ENCODE data around the gene TMEM236. TPM values are rescaled to one million over a fixed set of nuclear protein-coding genes. Genes with fewer than 3 reads are reported as not detected.

TMEM236 gene
- total and polyA plus RNA-seq, 9 of the 15 experiments (the other 6 are each of a cell fraction or from before 2014, with no cell fraction given), result 0.04 to 0.13 (median 0.04) TPM; not detected in 4

GRCh38 chr10:17742918-17743317 lies 9.1 kb upstream of the TMEM236 start (continued):
- TF ChIP-seq, protein P1, sequence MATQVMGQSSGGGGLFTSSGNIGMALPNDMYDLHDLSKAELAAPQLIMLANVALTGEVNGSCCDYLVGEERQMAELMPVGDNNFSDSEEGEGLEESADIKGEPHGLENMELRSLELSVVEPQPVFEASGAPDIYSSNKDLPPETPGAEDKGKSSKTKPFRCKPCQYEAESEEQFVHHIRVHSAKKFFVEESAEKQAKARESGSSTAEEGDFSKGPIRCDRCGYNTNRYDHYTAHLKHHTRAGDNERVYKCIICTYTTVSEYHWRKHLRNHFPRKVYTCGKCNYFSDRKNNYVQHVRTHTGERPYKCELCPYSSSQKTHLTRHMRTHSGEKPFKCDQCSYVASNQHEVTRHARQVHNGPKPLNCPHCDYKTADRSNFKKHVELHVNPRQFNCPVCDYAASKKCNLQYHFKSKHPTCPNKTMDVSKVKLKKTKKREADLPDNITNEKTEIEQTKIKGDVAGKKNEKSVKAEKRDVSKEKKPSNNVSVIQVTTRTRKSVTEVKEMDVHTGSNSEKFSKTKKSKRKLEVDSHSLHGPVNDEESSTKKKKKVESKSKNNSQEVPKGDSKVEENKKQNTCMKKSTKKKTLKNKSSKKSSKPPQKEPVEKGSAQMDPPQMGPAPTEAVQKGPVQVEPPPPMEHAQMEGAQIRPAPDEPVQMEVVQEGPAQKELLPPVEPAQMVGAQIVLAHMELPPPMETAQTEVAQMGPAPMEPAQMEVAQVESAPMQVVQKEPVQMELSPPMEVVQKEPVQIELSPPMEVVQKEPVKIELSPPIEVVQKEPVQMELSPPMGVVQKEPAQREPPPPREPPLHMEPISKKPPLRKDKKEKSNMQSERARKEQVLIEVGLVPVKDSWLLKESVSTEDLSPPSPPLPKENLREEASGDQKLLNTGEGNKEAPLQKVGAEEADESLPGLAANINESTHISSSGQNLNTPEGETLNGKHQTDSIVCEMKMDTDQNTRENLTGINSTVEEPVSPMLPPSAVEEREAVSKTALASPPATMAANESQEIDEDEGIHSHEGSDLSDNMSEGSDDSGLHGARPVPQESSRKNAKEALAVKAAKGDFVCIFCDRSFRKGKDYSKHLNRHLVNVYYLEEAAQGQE (IDR thresholded peaks at IDR 0.05; ENCODE audit: borderline replicate concordance), result peak; percentile 57; the same call in 1 of the 2 replicates
- TF ChIP-seq, protein P1 (CRISPR knock-in tag; IDR thresholded peaks at IDR 0.05; ENCODE audit: low read depth), result no peak
- TF ChIP-seq NCOA6 (IDR thresholded peaks at IDR 0.05) (no peak), NCOA1 (IDR thresholded peaks at IDR 0.05; ENCODE audit: low read depth) (no peak), L3MBTL2 (IDR thresholded peaks at IDR 0.05) (0 out of 2 replicates have a peak, but pooled peaks have one; percentile 21), CBX3 (IDR thresholded peaks at IDR 0.05; ENCODE audit: borderline replicate concordance in 1 of 2, low read length in 2 of 2) (no peak), FUS (optimal IDR thresholded peaks at IDR 0.05; ENCODE audit: low read depth, low read length) (no peak), ZNF263 (CRISPR knock-in tag; IDR thresholded peaks at IDR 0.05; ENCODE audit: borderline replicate concordance) (no peak), ESRRB (CRISPR knock-in tag; IDR thresholded peaks at IDR 0.05; ENCODE audit: borderline replicate concordance) (no peak), NR1H2 (CRISPR knock-in tag; IDR thresholded peaks at IDR 0.05) (no peak), ILK (tag; IDR thresholded peaks at IDR 0.05; ENCODE audit: borderline replicate concordance, low read depth) (no peak), ILF3 (IDR thresholded peaks at IDR 0.05; ENCODE audit: borderline replicate concordance) (no peak), DEAF1 (CRISPR knock-in tag; IDR thresholded peaks at IDR 0.05) (peak; percentile 51; the same call in 1 of the 2 replicates), ELK3 (CRISPR knock-in tag; IDR thresholded peaks at IDR 0.05) (no peak), SMC3 (conservative IDR thresholded peaks at IDR 0.05; ENCODE audit: insufficient read depth, low read depth, low read length) (peak; percentile 59; the same call in 1 of the 2 replicates), XRCC5 (IDR thresholded peaks at IDR 0.05; ENCODE audit: low read depth, low read length) (0 out of 2 replicates have a peak, but pooled peaks have one; percentile 23), PHTF2 (CRISPR knock-in tag; IDR thresholded peaks at IDR 0.05) (no peak), HNRNPLL (IDR thresholded peaks at IDR 0.05; ENCODE audit: low read depth, low read length, poor library complexity, severe bottlenecking) (peak; percentile 51), POLR2AphosphoS5 (IDR thresholded peaks at IDR 0.05; ENCODE audit: control insufficient read depth, insufficient read depth, low read depth, low read length) (no peak)
